Activated CD8-positive, alpha-beta memory T cell treated with anti-CD3 and anti-CD28 coated beads for 36 hours (primary cell): ENCODE results near the gene MBD3. TPM values are rescaled to one million over a fixed set of nuclear protein-coding genes. Genes with fewer than 3 reads are reported as not detected.
"Not testable (repeated sequence)": the region's sequence is repeated elsewhere in the genome, so short reads cannot be mapped to it uniquely, and the experiment has no call there.

ENCODE experiments used
- CTCF ChIA-PET: fragments of 350-600 bp; sonication (Branson Sonifier 250); formaldehyde crosslinking; loops from one replicate; lab custom pipeline; 2021; ENCODE audit warnings: antibody characterized with exemption; lab: Charles Lee
- POLR2A ChIA-PET: fragments of 350-600 bp; sonication (Branson Sonifier 250); formaldehyde crosslinking; loops from one replicate; lab custom pipeline; 2021; ENCODE audit warnings: antibody characterized with exemption; lab: Charles Lee
- total RNA-seq, 2 experiments: library from RNA; stranded (reverse); gene quantifications; one replicate each; pipeline ENCODE4 v1.2.3, GENCODE V29; 2021

The MBD3 gene
- total RNA-seq, 2 experiments from 2014 or later = 127 to 130 TPM

- POLR2A ChIA-PET = no interaction called here
- CTCF ChIA-PET = no interaction called here
Measured at GRCh38 chr19:1563251-1563650, 29.4 kb downstream of the MBD3 start.

- ChIA-PET CTCF (interaction anchor here (1.3 kb wide), 1 partner anchor 15 kb away, joined by 3 read pairs; no protein-coding TSS in a partner anchor), POLR2A (no interaction called here)
Measured at GRCh38 chr19:1561236-1561842, 31.3 kb downstream of the MBD3 start.

GRCh38 chr19:1560286-1560882 lies 32.3 kb downstream of the MBD3 start:
- CTCF ChIA-PET = no interaction called here
- POLR2A ChIA-PET = no interaction called here

GRCh38 chr19:1558552-1558951 lies 34.1 kb downstream of the MBD3 start:
- POLR2A ChIA-PET = no interaction called here
- CTCF ChIA-PET = interaction anchor here (0.6 kb wide), 1 partner anchor 882 kb away, joined by 4 read pairs; no protein-coding TSS in a partner anchor

- ChIA-PET CTCF (no interaction called here), POLR2A (no interaction called here)
Measured at GRCh38 chr19:1556390-1557070, 36.1 kb downstream of the MBD3 start.

GRCh38 chr19:1555487-1556389 lies 36.9 kb downstream of the MBD3 start:
- POLR2A ChIA-PET = no interaction called here
- CTCF ChIA-PET = no interaction called here

- CTCF ChIA-PET = no interaction called here
- POLR2A ChIA-PET = no interaction called here
Measured at GRCh38 chr19:1554968-1555367, 37.7 kb downstream of the MBD3 start.

GRCh38 chr19:1553415-1553814 lies 39.2 kb downstream of the MBD3 start:
- ChIA-PET CTCF (no interaction called here), POLR2A (interaction anchor here (0.6 kb wide), 1 partner anchor 217 kb away, joined by 3 read pairs; no protein-coding TSS in a partner anchor)

GRCh38 chr19:1551068-1552040 lies 41.3 kb downstream of the MBD3 start:
- ChIA-PET POLR2A (interaction anchor here (0.5 kb wide), 1 partner anchor 18 kb away, joined by 4 read pairs; no protein-coding TSS in a partner anchor), CTCF (interaction anchor here (0.5 to 0.9 kb wide), 2 partner anchors 241 to 1554 kb away, joined by 3 read pairs; no protein-coding TSS in a partner anchor)

- ChIA-PET CTCF (interaction anchor here (0.6 to 1.3 kb wide), 2 partner anchors 123 to 1046 kb away, joined by 3 to 4 read pairs; no protein-coding TSS in a partner anchor), POLR2A (no interaction called here)
Measured at GRCh38 chr19:1549332-1549945, 43.2 kb downstream of the MBD3 start.

GRCh38 chr19:1540365-1540925 lies 52.2 kb downstream of the MBD3 start:
- POLR2A ChIA-PET = no interaction called here
- CTCF ChIA-PET = interaction anchor here (0.7 kb wide), 1 partner anchor 228 kb away, joined by 3 read pairs; no protein-coding TSS in a partner anchor

GRCh38 chr19:1539749-1540148 lies 52.9 kb downstream of the MBD3 start:
- POLR2A ChIA-PET, CTCF ChIA-PET: not testable (repeated sequence)

GRCh38 chr19:1538978-1539377 lies 53.7 kb downstream of the MBD3 start:
- CTCF ChIA-PET = no interaction called here
- POLR2A ChIA-PET = no interaction called here

GRCh38 chr19:1535699-1536098 lies 57.0 kb downstream of the MBD3 start:
- POLR2A ChIA-PET, CTCF ChIA-PET: not testable (repeated sequence)

GRCh38 chr19:1534972-1535371 lies 57.7 kb downstream of the MBD3 start:
- POLR2A ChIA-PET = no interaction called here
- CTCF ChIA-PET = no interaction called here

GRCh38 chr19:1533510-1534150 lies 59.0 kb downstream of the MBD3 start:
- CTCF ChIA-PET = interaction anchor here (0.6 kb wide), 1 partner anchor 763 kb away, joined by 3 read pairs; no protein-coding TSS in a partner anchor
- POLR2A ChIA-PET = no interaction called here

- POLR2A ChIA-PET = no interaction called here
- CTCF ChIA-PET = interaction anchor here (0.7 to 1.0 kb wide), 2 partner anchors 14 to 235 kb away, joined by 3 read pairs; no protein-coding TSS in a partner anchor
Measured at GRCh38 chr19:1532003-1532402, 60.7 kb downstream of the MBD3 start.
